HG03135 (cell line): ENCODE measurements around the gene CDH22.

Experiments
- ATAC-seq: cut with Tn5 transposase; IDR thresholded peaks from one replicate; pipeline ENCODE4 v1.9.1; 2021; ENCODE audit warnings: mild to moderate bottlenecking, moderate library complexity; ENCODE audit not compliant: unreplicated experiment

The CDH22 gene

GRCh38 chr20:46219190-46219589 lies 89.1 kb downstream of the CDH22 start:
- ATAC-seq = no peak

- no peak for ATAC-seq
Measured at GRCh38 chr20:46218656-46219055, 89.6 kb downstream of the CDH22 start.

GRCh38 chr20:46217583-46217982 lies 90.7 kb downstream of the CDH22 start:
- ATAC-seq = no peak

GRCh38 chr20:46216770-46217464 lies 91.4 kb downstream of the CDH22 start:
- no peak for ATAC-seq

- no peak for ATAC-seq
Measured at GRCh38 chr20:46215913-46216707, 92.2 kb downstream of the CDH22 start.

- ATAC-seq = no peak
Measured at GRCh38 chr20:46214824-46215488, 93.3 kb downstream of the CDH22 start.

GRCh38 chr20:46213946-46214823 lies 94.1 kb downstream of the CDH22 start:
- ATAC-seq = no peak

- ATAC-seq = no peak
Measured at GRCh38 chr20:46212876-46213275, 95.4 kb downstream of the CDH22 start.

- ATAC-seq = no peak
Measured at GRCh38 chr20:46212252-46212651, 96.0 kb downstream of the CDH22 start.

- no peak for ATAC-seq
Measured at GRCh38 chr20:46211331-46211722, 97.0 kb downstream of the CDH22 start.

- no peak for ATAC-seq
Measured at GRCh38 chr20:46210672-46211330, 97.5 kb downstream of the CDH22 start.

- no peak for ATAC-seq
Measured at GRCh38 chr20:46209930-46210671, 98.2 kb downstream of the CDH22 start.

GRCh38 chr20:46207793-46208192 lies 100.5 kb downstream of the CDH22 start:
- ATAC-seq = no peak

- ATAC-seq = no peak
Measured at GRCh38 chr20:46206992-46207549, 101.2 kb downstream of the CDH22 start.

- ATAC-seq = no peak
Measured at GRCh38 chr20:46206025-46206424, 102.3 kb downstream of the CDH22 start.

- no peak for ATAC-seq
Measured at GRCh38 chr20:46205349-46205748, 102.9 kb downstream of the CDH22 start.

GRCh38 chr20:46204594-46205186 lies 103.6 kb downstream of the CDH22 start:
- ATAC-seq = no peak

GRCh38 chr20:46203510-46203837 lies 104.8 kb downstream of the CDH22 start:
- ATAC-seq = no peak
